Measurements from ENCODE around the gene CTNNA2. TPM values are rescaled to one million over a fixed set of nuclear protein-coding genes. Genes with fewer than 3 reads are reported as not detected.

Gene CTNNA2
- total and polyA plus RNA-seq, 9 of the 15 experiments (the other 6 are each of a cell fraction or from before 2014, with no cell fraction given): 0.03 to 0.40 (median 0.15) TPM

GRCh38 chr2:80348953-80349352 lies 836.1 kb downstream of the CTNNA2 start:
- Histone ChIP-seq H3K27ac (ENCODE audit: extremely low read depth, low read depth, low read length) (no peak overlapping the region), H3K79me2 (ENCODE audit: control insufficient read depth, insufficient read depth, low read length) (no peaks in the 10 kb centered on the region), H3K4me1 (replicated peaks in 1 of 2; ENCODE audit: control insufficient read depth in 2 of 2, insufficient read depth in 2 of 2, low read length in 2 of 2) (no peaks in the 10 kb centered on the region), H3K27me3 (ENCODE audit: control insufficient read depth in 2 of 2, insufficient read depth in 2 of 2, low read length in 2 of 2) (no peaks in the 10 kb centered on the region), H3K9me3 (replicated peaks; ENCODE audit: control insufficient read depth, insufficient read depth, low read depth, low read length) (no peaks in the 10 kb centered on the region), H3K4me3 (no peak overlapping the region), H3K9me1 (ENCODE audit: control insufficient read depth, insufficient read depth, low read length) (no peaks in the 10 kb centered on the region), H3K36me3 (ENCODE audit: control insufficient read depth, insufficient read depth, low read length) (no peaks in the 10 kb centered on the region), H3K4me2 (ENCODE audit: insufficient read depth, low read length) (no peak overlapping the region), H3K9ac (ENCODE audit: insufficient read depth in 1 of 2, low read depth in 2 of 2, low read length in 2 of 2) (no peak overlapping the region), H4K20me1 (replicated peaks; ENCODE audit: control insufficient read depth, insufficient read depth, low read length) (no peaks in the 10 kb centered on the region), H2AFZ (ENCODE audit: low read depth, low read length) (no peak overlapping the region)
- DNase-seq (ENCODE audit: extremely low read depth in 1 of 4, low spot score in 3 of 4) (no peak), ATAC-seq (no peak), FAIRE-seq (no peak)
- POLR2A ChIA-PET: interaction anchor here (1.4 to 1.6 kb wide), 2 partner anchors 11 to 33 kb away, joined by 3 to 4 read pairs; no protein-coding TSS in a partner anchor
- no TSS peak for BruUV-seq (replicated peaks)
- CTCF ChIA-PET (ENCODE audit: low intra/inter-chr PET ratio): no interaction called here
- in situ Hi-C loops (cut with MboI) (no loop called here), intact Hi-C loops (cut with micrococcal nuclease) (no loop called here)
- TF ChIP-seq HDAC1 (IDR thresholded peaks at IDR 0.05) (no peak), MCM5 (IDR thresholded peaks at IDR 0.05; ENCODE audit: low read depth) (no peak), ZMIZ1 (IDR thresholded peaks at IDR 0.05; ENCODE audit: low read depth in 2 of 2, low read length in 2 of 2) (no peak), HDAC8 (tag; IDR thresholded peaks at IDR 0.05) (no peak), ZNF551 (CRISPR knock-in tag; IDR thresholded peaks at IDR 0.05) (no peak), GATA2 (CRISPR knock-in tag; IDR thresholded peaks at IDR 0.05) (no peak), ZBTB5 (IDR thresholded peaks at IDR 0.05) (no peak), RBM15 (IDR thresholded peaks at IDR 0.05; ENCODE audit: insufficient read depth, low read length) (no peak), TAF1 (IDR thresholded peaks at IDR 0.05; ENCODE audit: control insufficient read depth, extremely low read depth, insufficient read depth, low read length, severe bottlenecking) (no peak), PCBP1 (IDR thresholded peaks at IDR 0.05; ENCODE audit: low read depth, low read length, poor library complexity, severe bottlenecking) (no peak), MTA3 (IDR thresholded peaks at IDR 0.05; ENCODE audit: borderline replicate concordance) (no peak), MLX (CRISPR knock-in tag; conservative IDR thresholded peaks at IDR 0.05) (no peak), MAFF (IDR thresholded peaks at IDR 0.05; ENCODE audit: low read length) (no peak), FOXP1 (CRISPR knock-in tag; IDR thresholded peaks at IDR 0.05) (no peak), ZEB2 (IDR thresholded peaks at IDR 0.05) (no peak)
- TF ChIP-seq, protein P1, sequence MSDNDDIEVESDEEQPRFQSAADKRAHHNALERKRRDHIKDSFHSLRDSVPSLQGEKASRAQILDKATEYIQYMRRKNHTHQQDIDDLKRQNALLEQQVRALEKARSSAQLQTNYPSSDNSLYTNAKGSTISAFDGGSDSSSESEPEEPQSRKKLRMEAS (CRISPR knock-in tag; IDR thresholded peaks at IDR 0.05): no peak

Measured in K562 (cell line).